Spleen (tissue), 7 donors: Measurements from ENCODE around the gene GAS7.

Experiments used
- CTCF ChIP-seq, 11 experiments: fragments of 200-600 bp in 7 of 11; fragments of 450-650 bp in 4 of 11; sonication (generic) in 4 of 11; IDR thresholded peaks in 8 of 11; conservative IDR thresholded peaks in 3 of 11; 1 replicate in 7 of 11; 2 replicates in 4 of 11; pipeline versions ENCODE4 v1.4.0 to v1.8.0; 2016 to 2021; ENCODE audit warnings: antibody characterized with exemption in 11 of 11, inconsistent platforms in 4 of 11, mild to moderate bottlenecking in 1 of 11
- POLR2AphosphoS5 ChIP-seq, 3 donors: sonication (generic); formaldehyde crosslinking; IDR thresholded peaks; one replicate each; pipeline ENCODE4 v1.5.1; 2017; ENCODE audit warnings: antibody characterized with exemption in 3 of 3
- donor health status: DM: no; HTN: no; CAD: no; lungs with moderate emphysema.
- donor health status: DM: no; HTN: no; CAD: no.
- donor health status: DM: no; HTN: no; CAD: no.

GRCh38 chr17:10211666-10212065 lies 13.3 kb upstream of the GAS7 start:
- no peak for TF ChIP-seq CTCF (IDR thresholded peaks at IDR 0.05 in 8 of 11, conservative IDR thresholded peaks at IDR 0.05 in 3 of 11)
- no peak for TF ChIP-seq POLR2AphosphoS5 (IDR thresholded peaks at IDR 0.05)
